GM12892 (cell line): ENCODE results near the gene PHF20.

Experiments
- POLR2A ChIP-seq: IDR thresholded peaks from 2 replicates; pipeline ENCODE4 v1.6.1; 2011; ENCODE audit warnings: low read depth, low read length, control low read depth
- POLR2AphosphoS5 ChIP-seq: IDR thresholded peaks from 2 replicates; pipeline ENCODE4 v1.6.1; 2011; ENCODE audit warnings: low read depth, low read length, control low read depth
- TAF1 ChIP-seq: IDR thresholded peaks from 2 replicates; pipeline ENCODE4 v1.6.1; 2011; ENCODE audit warnings: low read depth, mild to moderate bottlenecking, control low read depth, low read length, borderline replicate concordance

DNA sequence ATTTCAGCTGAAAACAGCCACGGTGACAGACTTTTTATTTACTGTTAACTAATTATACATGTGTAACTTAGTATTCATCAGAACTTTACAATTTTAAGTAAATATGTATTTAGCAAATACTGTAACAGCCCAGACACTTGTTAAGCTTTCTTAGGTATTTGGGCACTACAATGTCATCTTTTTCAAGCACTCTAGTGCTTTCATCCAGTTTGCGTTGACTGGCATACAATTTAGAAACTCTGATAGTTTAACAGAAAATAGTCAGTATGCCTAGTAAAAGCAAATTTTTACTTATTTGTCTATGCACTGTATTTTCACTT lies 40.4 kb upstream of the PHF20 start:
- TF ChIP-seq POLR2A (no peak), POLR2AphosphoS5 (no peak; the same call in 1 of the 2 replicates), TAF1 (no peak)
